Peyer's patch (tissue), 4 donors: Measurements from ENCODE around the gene NRXN3.

Source experiments
- POLR2A ChIP-seq, 2 donors: fragments of 450-650 bp; IDR thresholded peaks; one replicate each; pipeline ENCODE4 v1.5.1; 2017; ENCODE audit warnings: antibody characterized with exemption in 2 of 2, mild to moderate bottlenecking in 2 of 2, moderate library complexity in 2 of 2
- TF ChIP-seq, protein P1 (sequence below), 6 experiments: fragments of 450-650 bp in 4 of 6; fragments of 200-600 bp in 2 of 6; sonication (generic) in 1 of 6; IDR thresholded peaks; one replicate each; pipeline ENCODE4 v1.5.1; 2017 to 2019; ENCODE audit warnings: antibody characterized with exemption in 6 of 6, mild to moderate bottlenecking in 3 of 6, moderate library complexity in 1 of 6

DNA sequence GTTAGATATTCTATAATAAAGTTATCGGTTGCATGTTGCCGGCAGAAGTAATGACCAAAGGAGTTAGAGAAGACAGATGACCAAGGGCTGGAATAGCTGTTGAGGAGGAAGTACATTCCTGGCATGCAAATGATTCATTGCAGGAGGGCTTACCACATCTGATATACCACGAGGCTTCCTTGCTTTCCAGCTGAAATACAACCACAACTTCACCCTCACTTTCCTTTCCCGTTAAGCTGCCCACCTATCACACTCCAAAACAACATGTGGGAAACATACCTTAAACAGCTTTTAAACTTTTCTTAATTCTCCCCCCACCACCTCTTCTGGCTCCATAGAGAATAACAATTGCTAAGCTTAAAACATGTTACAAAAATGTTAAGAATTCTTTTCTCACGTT lies 594.1 kb downstream of the NRXN3 start:
- TF ChIP-seq, protein P1, sequence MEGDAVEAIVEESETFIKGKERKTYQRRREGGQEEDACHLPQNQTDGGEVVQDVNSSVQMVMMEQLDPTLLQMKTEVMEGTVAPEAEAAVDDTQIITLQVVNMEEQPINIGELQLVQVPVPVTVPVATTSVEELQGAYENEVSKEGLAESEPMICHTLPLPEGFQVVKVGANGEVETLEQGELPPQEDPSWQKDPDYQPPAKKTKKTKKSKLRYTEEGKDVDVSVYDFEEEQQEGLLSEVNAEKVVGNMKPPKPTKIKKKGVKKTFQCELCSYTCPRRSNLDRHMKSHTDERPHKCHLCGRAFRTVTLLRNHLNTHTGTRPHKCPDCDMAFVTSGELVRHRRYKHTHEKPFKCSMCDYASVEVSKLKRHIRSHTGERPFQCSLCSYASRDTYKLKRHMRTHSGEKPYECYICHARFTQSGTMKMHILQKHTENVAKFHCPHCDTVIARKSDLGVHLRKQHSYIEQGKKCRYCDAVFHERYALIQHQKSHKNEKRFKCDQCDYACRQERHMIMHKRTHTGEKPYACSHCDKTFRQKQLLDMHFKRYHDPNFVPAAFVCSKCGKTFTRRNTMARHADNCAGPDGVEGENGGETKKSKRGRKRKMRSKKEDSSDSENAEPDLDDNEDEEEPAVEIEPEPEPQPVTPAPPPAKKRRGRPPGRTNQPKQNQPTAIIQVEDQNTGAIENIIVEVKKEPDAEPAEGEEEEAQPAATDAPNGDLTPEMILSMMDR (IDR thresholded peaks at IDR 0.05): no peak
- TF ChIP-seq POLR2A (IDR thresholded peaks at IDR 0.05): no peak
